BE2C (cell line): ENCODE results near the gene LUC7L3.
"Not testable (repeated sequence)": the region's sequence is repeated elsewhere in the genome, so short reads cannot be mapped to it uniquely, and the experiment has no call there.

Experiments used
- DNase-seq: peaks from one replicate; pipeline ENCODE4 v3.0.0-alpha.2; 2020
- H3K27me3 ChIP-seq: fragments of 250-450 bp; sonication (Bioruptor Pico); 2 replicates; pipeline ENCODE4 v1.5.1; 2020; ENCODE audit warnings: mild to moderate bottlenecking
- H3K36me3 ChIP-seq: fragments of 250-450 bp; sonication (Bioruptor Pico); 2 replicates; pipeline ENCODE4 v1.5.1; 2020; ENCODE audit warnings: mild to moderate bottlenecking
- H3K4me1 ChIP-seq: fragments of 250-450 bp; sonication (Bioruptor Pico); 2 replicates; pipeline ENCODE4 v1.5.1; 2020
- H3K4me3 ChIP-seq: 2 replicates; pipeline ENCODE4 v1.5.1; 2011; ENCODE audit warnings: low read depth, low read length
- H3K9me3 ChIP-seq: fragments of 250-450 bp; sonication (Bioruptor Pico); 2 replicates; pipeline ENCODE4 v1.5.1; 2020
- TF ChIP-seq, protein P1 (sequence below): IDR thresholded peaks from 2 replicates; pipeline ENCODE4 v1.5.1; 2012; ENCODE audit warnings: mild to moderate bottlenecking, low read depth, low read length

Gene LUC7L3

DNA sequence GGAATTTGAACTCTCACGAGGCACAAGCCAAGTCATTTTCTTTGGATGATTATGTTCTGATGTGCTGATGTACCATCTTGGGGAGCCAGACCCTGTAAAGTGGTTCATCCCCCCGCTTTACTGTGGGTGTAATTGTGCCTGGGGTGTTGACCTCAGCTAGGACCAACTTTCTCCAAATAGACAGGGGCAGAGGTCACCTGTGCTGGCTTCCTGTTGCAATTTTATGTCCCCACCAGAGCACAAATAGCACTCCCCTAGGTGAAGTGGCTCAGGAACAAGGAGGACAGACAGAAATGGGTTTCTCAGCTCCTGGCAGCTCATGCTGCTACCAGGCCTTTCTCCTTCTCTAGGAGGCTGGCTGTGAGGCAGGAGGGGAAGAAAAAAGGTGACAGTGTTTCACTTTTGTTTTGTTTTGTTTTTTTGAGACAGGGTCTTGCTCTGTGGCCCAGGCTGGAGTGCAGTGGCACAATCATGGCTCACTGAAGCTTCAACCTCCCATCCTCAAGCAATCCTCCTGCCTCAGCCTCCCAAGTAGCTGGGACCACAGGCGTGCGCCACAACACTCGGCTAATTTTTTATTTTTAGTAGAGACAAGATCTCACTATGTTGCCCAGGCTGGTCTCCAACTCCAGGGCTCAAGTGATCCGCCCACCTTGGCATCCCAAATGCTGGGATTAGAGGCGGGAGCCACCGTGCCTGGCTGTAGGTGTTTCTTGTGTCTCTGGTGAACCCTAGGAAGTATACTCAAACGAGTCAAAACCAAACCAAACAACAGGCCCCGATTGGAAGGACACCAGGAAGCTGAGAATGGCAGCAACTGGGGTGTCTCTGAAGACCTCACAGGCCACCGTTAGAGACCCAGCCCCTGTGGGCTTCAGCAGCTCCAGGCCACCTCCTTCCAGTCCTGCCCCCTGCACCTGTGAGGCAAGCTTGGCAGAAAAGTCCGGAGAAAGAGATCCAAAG is 83.5 kb downstream of the LUC7L3 start:
- no peak overlapping the region for H3K4me3 ChIP-seq
- no peaks in the 10 kb centered on the region for H3K9me3 ChIP-seq
- no peaks in the 10 kb centered on the region for H3K4me1 ChIP-seq
- H3K27me3 ChIP-seq: no peaks in the 10 kb centered on the region
- TF ChIP-seq, protein P1, sequence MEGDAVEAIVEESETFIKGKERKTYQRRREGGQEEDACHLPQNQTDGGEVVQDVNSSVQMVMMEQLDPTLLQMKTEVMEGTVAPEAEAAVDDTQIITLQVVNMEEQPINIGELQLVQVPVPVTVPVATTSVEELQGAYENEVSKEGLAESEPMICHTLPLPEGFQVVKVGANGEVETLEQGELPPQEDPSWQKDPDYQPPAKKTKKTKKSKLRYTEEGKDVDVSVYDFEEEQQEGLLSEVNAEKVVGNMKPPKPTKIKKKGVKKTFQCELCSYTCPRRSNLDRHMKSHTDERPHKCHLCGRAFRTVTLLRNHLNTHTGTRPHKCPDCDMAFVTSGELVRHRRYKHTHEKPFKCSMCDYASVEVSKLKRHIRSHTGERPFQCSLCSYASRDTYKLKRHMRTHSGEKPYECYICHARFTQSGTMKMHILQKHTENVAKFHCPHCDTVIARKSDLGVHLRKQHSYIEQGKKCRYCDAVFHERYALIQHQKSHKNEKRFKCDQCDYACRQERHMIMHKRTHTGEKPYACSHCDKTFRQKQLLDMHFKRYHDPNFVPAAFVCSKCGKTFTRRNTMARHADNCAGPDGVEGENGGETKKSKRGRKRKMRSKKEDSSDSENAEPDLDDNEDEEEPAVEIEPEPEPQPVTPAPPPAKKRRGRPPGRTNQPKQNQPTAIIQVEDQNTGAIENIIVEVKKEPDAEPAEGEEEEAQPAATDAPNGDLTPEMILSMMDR: no peak
- H3K36me3 ChIP-seq: no peaks in the 10 kb centered on the region
- DNase-seq: no peak

DNA sequence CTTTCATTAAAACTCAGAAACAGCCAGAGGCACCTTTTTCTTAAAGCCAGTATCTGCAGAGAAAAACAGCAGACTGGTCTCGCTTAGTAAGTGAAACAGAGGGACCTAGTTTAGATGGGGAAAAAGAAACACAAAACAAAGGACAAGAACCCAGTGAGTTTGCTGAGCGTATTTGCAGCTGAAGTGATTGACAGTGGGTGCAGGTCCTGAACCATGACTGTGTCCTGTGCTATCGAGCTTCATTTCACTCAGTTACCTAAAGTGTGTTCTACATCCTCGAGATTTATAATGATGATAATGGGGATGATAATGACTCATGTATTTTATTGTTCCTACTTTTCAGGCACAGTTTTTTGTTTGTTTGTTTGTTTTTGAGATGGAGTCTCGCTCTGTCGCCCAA is 84.3 kb downstream of the LUC7L3 start:
- Histone ChIP-seq H3K4me3 (no peak overlapping the region), H3K4me1 (no peaks in the 10 kb centered on the region), H3K27me3 (no peaks in the 10 kb centered on the region), H3K36me3 (no peaks in the 10 kb centered on the region), H3K9me3 (no peaks in the 10 kb centered on the region)
- no peak for DNase-seq
- TF ChIP-seq, protein P1: no peak

DNA sequence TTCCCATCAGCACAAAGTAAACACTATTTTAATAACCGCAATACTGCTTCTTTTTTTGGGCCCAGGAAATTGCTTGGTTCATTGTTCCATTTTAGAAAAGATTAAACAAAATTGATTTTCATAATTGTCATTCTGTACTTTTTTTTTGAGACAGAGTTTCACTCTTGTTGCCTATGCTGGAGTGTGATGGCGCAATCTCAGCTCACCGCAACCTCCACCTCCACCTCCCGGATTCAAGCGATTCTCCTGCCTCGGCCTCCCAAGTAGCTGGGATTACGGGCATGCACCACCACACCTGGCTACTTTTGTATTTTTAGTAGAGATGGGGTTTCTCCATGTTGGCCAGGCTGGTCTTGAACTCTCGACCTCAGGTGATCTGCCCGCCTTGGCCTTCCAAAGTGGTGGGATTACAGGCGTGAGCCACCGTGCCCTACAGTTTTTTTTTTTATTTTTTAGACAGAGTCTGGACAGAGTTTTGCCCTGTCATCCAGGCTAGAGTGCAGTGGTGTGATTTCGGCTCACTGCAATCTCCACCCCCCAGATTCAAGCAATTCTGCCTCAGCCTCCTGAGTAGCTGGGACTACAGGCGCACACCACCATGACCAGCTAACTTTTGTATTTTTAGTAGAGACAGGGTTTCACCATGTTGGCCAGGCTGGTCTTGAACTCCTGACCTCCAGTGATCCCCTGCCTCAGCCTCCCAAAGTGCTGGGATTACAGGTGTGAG is 85.5 kb downstream of the LUC7L3 start:
- not testable (repeated sequence) for H3K4me1 ChIP-seq, DNase-seq, H3K9me3 ChIP-seq, H3K27me3 ChIP-seq, H3K4me3 ChIP-seq, H3K36me3 ChIP-seq

DNA sequence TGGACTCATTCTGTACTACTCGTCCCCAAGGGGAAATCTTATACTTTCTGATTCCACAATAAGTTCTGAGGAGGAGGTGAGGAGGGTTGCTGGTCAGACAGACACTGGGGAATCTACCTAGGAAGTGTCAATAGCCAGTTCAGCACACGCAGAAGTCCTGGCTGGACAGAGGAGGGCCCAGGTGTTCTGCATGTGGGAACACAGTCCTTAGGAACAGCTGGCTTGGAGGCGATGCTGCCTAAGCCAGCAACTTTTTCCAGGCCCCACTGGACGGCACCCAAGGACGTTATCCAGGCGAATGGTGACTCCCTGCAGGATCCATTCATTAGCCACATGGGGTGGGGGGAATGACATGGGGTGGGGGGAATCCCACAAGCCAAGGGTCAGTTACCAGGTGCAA is 86.1 kb downstream of the LUC7L3 start:
- TF ChIP-seq, protein P1: no peak
- DNase-seq: no peak
- H3K9me3 ChIP-seq: no peaks in the 10 kb centered on the region
- no peaks in the 10 kb centered on the region for H3K4me1 ChIP-seq
- H3K4me3 ChIP-seq: no peak overlapping the region
- H3K36me3 ChIP-seq: no peaks in the 10 kb centered on the region
- no peaks in the 10 kb centered on the region for H3K27me3 ChIP-seq
